ENCODE measurements around the gene CFL1.

CFL1 gene

DNA sequence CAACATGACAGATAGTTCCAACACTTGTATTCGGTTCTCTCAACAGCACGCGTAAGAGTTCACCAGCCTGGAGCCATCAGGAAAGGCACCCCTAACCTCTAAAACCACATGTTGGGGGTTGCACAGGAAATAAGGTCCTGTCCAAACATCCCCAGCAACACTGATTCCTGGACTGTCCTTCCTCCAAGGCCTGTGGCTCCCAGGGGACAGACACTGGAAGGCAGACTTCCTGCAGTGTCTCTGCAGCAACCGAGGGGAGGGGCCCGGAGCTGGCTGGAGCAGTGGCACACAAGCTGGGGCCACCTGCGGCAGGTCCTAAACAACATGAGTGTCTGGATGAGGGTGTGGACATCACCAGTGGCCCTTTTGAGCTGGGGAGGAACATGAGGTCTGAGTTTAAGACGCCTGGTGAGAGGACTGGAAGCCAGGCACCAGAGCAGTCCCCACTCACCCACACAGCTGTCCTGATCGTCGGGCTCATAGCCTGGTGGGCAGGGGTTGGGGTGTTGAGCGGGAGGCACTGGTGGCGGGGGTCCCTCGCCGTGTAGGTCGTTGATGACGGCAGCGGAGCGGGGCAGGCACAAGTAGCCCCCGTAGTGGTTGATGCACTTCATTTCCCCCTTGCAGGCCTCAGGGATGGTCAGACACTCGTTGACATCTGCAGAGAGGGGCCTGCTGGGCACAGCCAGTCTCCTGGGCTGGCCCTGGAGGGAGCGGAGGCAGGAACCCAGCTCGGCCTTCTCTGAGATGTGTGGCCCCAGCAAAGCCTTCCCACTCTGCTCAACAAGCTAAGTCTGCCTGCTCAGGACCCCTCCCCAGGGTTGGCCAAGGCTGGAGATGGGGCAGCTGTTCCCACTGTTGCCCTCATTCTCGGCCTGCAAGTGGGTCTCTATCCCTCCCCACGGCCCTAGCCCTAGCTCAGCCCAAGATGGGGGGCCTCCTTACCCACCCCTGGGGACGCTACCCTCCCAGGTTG is 13.0 kb upstream of the CFL1 start:
- Histone ChIP-seq H4K20me1 (ENCODE audit: insufficient read depth, low read length) (no peaks in the 10 kb centered on the region; the same call in 1 of the 2 replicates), H3K36me3 (replicated peaks; ENCODE audit: low read depth, low read length) (peaks cover 19% of the 10 kb centered on the region), H3K9ac (ENCODE audit: low read length) (no peak overlapping the region), H3K27ac (ENCODE audit: low read length) (no peak overlapping the region), H3K4me2 (ENCODE audit: low read length) (no peak overlapping the region), H3K4me3 (ENCODE audit: low read length) (no peak overlapping the region), H3K9me3 (ENCODE audit: insufficient read depth, low read length) (no peaks in the 10 kb centered on the region), H3K79me2 (ENCODE audit: low read length) (no peaks in the 10 kb centered on the region), H2AFZ (ENCODE audit: low read depth, low read length) (no peak overlapping the region), H3K27me3 (ENCODE audit: low read depth, low read length) (no peaks in the 10 kb centered on the region), H3K4me1 (ENCODE audit: low read length) (peaks cover 6% of the 10 kb centered on the region)
- no peak for TF ChIP-seq EZH2phosphoT487 (IDR thresholded peaks at IDR 0.05; ENCODE audit: low read depth)
- TF ChIP-seq, protein P1, sequence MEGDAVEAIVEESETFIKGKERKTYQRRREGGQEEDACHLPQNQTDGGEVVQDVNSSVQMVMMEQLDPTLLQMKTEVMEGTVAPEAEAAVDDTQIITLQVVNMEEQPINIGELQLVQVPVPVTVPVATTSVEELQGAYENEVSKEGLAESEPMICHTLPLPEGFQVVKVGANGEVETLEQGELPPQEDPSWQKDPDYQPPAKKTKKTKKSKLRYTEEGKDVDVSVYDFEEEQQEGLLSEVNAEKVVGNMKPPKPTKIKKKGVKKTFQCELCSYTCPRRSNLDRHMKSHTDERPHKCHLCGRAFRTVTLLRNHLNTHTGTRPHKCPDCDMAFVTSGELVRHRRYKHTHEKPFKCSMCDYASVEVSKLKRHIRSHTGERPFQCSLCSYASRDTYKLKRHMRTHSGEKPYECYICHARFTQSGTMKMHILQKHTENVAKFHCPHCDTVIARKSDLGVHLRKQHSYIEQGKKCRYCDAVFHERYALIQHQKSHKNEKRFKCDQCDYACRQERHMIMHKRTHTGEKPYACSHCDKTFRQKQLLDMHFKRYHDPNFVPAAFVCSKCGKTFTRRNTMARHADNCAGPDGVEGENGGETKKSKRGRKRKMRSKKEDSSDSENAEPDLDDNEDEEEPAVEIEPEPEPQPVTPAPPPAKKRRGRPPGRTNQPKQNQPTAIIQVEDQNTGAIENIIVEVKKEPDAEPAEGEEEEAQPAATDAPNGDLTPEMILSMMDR (IDR thresholded peaks at IDR 0.05; ENCODE audit: low read depth, low read length): no peak

GRCh38 chr11:65870307-65870658 is 12.3 kb upstream of the CFL1 start:
- no peaks in the 10 kb centered on the region; the same call in 1 of the 2 replicates for H4K20me1 ChIP-seq (ENCODE audit: insufficient read depth, low read length)

GRCh38 chr11:65869643-65870306 is 11.8 kb upstream of the CFL1 start:
- no peak overlapping the region for H3K4me3 ChIP-seq (ENCODE audit: low read length)
- TF ChIP-seq, protein P1 (IDR thresholded peaks at IDR 0.05; ENCODE audit: low read depth, low read length): no peak
- no peak for TF ChIP-seq EZH2phosphoT487 (IDR thresholded peaks at IDR 0.05; ENCODE audit: low read depth)
- H3K36me3 ChIP-seq (replicated peaks; ENCODE audit: low read depth, low read length): peaks cover 32% of the 10 kb centered on the region

More at GRCh38 chr11:65870307-65870658, 12.3 kb upstream of the CFL1 start:
- H3K27me3 ChIP-seq (ENCODE audit: low read depth, low read length): no peaks in the 10 kb centered on the region
- no peaks in the 10 kb centered on the region for H3K9me3 ChIP-seq (ENCODE audit: insufficient read depth, low read length)
- no peak overlapping the region for H3K4me3 ChIP-seq (ENCODE audit: low read length)
- H3K4me1 ChIP-seq (ENCODE audit: low read length): peaks cover 6% of the 10 kb centered on the region
- H2AFZ ChIP-seq (ENCODE audit: low read depth, low read length): no peak overlapping the region
- H3K27ac ChIP-seq (ENCODE audit: low read length): no peak overlapping the region
- peaks cover 27% of the 10 kb centered on the region for H3K36me3 ChIP-seq (replicated peaks; ENCODE audit: low read depth, low read length)
- no peak overlapping the region for H3K4me2 ChIP-seq (ENCODE audit: low read length)
- H3K79me2 ChIP-seq (ENCODE audit: low read length): no peaks in the 10 kb centered on the region
- TF ChIP-seq EZH2phosphoT487 (IDR thresholded peaks at IDR 0.05; ENCODE audit: low read depth): no peak
- TF ChIP-seq, protein P1 (IDR thresholded peaks at IDR 0.05; ENCODE audit: low read depth, low read length): no peak
- no peak overlapping the region for H3K9ac ChIP-seq (ENCODE audit: low read length)

GRCh38 chr11:65868907-65869306 is 10.9 kb upstream of the CFL1 start:
- Histone ChIP-seq H3K27ac (ENCODE audit: low read length) (no peak overlapping the region), H3K4me3 (ENCODE audit: low read length) (no peak overlapping the region), H3K4me1 (ENCODE audit: low read length) (peaks cover 3% of the 10 kb centered on the region), H3K9ac (ENCODE audit: low read length) (no peak overlapping the region), H3K9me3 (ENCODE audit: insufficient read depth, low read length) (no peaks in the 10 kb centered on the region), H3K27me3 (ENCODE audit: low read depth, low read length) (no peaks in the 10 kb centered on the region), H3K79me2 (ENCODE audit: low read length) (no peaks in the 10 kb centered on the region), H3K36me3 (replicated peaks; ENCODE audit: low read depth, low read length) (peaks cover 40% of the 10 kb centered on the region), H3K4me2 (ENCODE audit: low read length) (no peak overlapping the region), H2AFZ (ENCODE audit: low read depth, low read length) (no peak overlapping the region), H4K20me1 (ENCODE audit: insufficient read depth, low read length) (no peaks in the 10 kb centered on the region; the same call in 1 of the 2 replicates)
- TF ChIP-seq EZH2phosphoT487 (IDR thresholded peaks at IDR 0.05; ENCODE audit: low read depth): no peak
- TF ChIP-seq, protein P1 (IDR thresholded peaks at IDR 0.05; ENCODE audit: low read depth, low read length): no peak

More at GRCh38 chr11:65869643-65870306, 11.8 kb upstream of the CFL1 start:
- no peak overlapping the region for H3K27ac ChIP-seq (ENCODE audit: low read length)
- H3K79me2 ChIP-seq (ENCODE audit: low read length): no peaks in the 10 kb centered on the region
- peaks cover 6% of the 10 kb centered on the region for H3K4me1 ChIP-seq (ENCODE audit: low read length)
- no peaks in the 10 kb centered on the region; the same call in 1 of the 2 replicates for H4K20me1 ChIP-seq (ENCODE audit: insufficient read depth, low read length)
- H3K4me2 ChIP-seq (ENCODE audit: low read length): no peak overlapping the region
- no peaks in the 10 kb centered on the region for H3K9me3 ChIP-seq (ENCODE audit: insufficient read depth, low read length)
- H3K27me3 ChIP-seq (ENCODE audit: low read depth, low read length): no peaks in the 10 kb centered on the region
- H2AFZ ChIP-seq (ENCODE audit: low read depth, low read length): no peak overlapping the region
- H3K9ac ChIP-seq (ENCODE audit: low read length): no peak overlapping the region
